Left lung (tissue), 10 donors: ENCODE data around the gene ACE. TPM values are rescaled to one million over a fixed set of nuclear protein-coding genes. Genes with fewer than 3 reads are reported as not detected.

ENCODE experiments used
- ATAC-seq: fragments of 200-7000 bp; cut with Tn5 transposase; one replicate; pipeline ENCODE4 v1.9.1; 2020; ENCODE audit warnings: moderate library complexity
- DNase-seq, 4 donors: peaks; one replicate each; pipeline ENCODE4 v3.0.0-alpha.2; 2013 to 2020
- H3K27ac ChIP-seq, 2 donors: fragments of 200-600 bp; sonication (generic) in 1 of 2; one replicate each; pipeline versions ENCODE4 v1.5.0 to v1.8.0; 2020 to 2021
- H3K27me3 ChIP-seq, 2 donors: fragments of 200-600 bp; sonication (generic) in 1 of 2; one replicate each; pipeline versions ENCODE4 v1.5.0 to v1.8.0; 2020 to 2021
- H3K36me3 ChIP-seq, 2 donors: fragments of 200-600 bp; sonication (generic) in 1 of 2; one replicate each; pipeline versions ENCODE4 v1.5.0 to v1.8.0; 2020 to 2021
- H3K4me1 ChIP-seq, 2 donors: fragments of 200-600 bp; one replicate each; pipeline ENCODE4 v1.8.0; 2021
- H3K4me3 ChIP-seq, 2 donors: fragments of 200-600 bp; sonication (generic) in 1 of 2; one replicate each; pipeline versions ENCODE4 v1.5.0 to v1.8.0; 2020 to 2021; ENCODE audit warnings: mild to moderate bottlenecking in 1 of 2
- H3K9me3 ChIP-seq, 2 donors: fragments of 200-600 bp; sonication (generic) in 1 of 2; one replicate each; pipeline versions ENCODE4 v1.5.0 to v1.8.0; 2020 to 2021
- CTCF ChIP-seq, 2 donors: fragments of 200-600 bp; sonication (generic) in 1 of 2; IDR thresholded peaks; one replicate each; pipeline versions ENCODE4 v1.5.0 to v1.8.0; 2021; ENCODE audit warnings: antibody characterized with exemption in 2 of 2
- intact Hi-C, 2 donors: fragments of 100-400 bp; cut with DNase I; formaldehyde crosslinking; loops; one replicate each; pipeline versions ENCODE4 v1.11.2 to v1.14.2; 2022
- polyA plus RNA-seq, 6 donors: library from polyadenylated mRNA; unstranded; fragments of 120-200 nt; gene quantifications; one replicate each; pipeline ENCODE4 v1.2.1, GENCODE V29; 2013; ENCODE audit not compliant: insufficient read length in 6 of 6
- total RNA-seq, 2 donors: library from RNA; stranded (reverse); fragmentation: NEBNext Ultra II Directional; extraction: Animal tissue kit (Norgen Biotek cat#: 25700); gene quantifications; one replicate each; pipeline ENCODE4 v1.2.1, GENCODE V29; 2021
- donor health status: DM: no; HTN: yes; CAD: no.
- donor health status: DM: no; HTN: no; CAD: no.

Gene ACE
- total and polyA plus RNA-seq, 8 donors, result 39.9 to 72.0 (median 55.3) TPM

- no peaks in the 10 kb centered on the region for H3K9me3 ChIP-seq
- no peak overlapping the region for H3K4me3 ChIP-seq
- ATAC-seq (no peak), DNase-seq (peak in 1 of 4 donors; percentile 43)
- no peak for TF ChIP-seq CTCF (IDR thresholded peaks at IDR 0.05)
- peaks cover 7 to 17% of the 10 kb centered on the region in 2 donors for H3K4me1 ChIP-seq
- intact Hi-C loops, result no loop called here
- H3K27ac ChIP-seq, result no peak overlapping the region
- H3K27me3 ChIP-seq, result no peaks in the 10 kb centered on the region
- no peaks in the 10 kb centered on the region for H3K36me3 ChIP-seq
Observed at GRCh38 chr17:63546308-63547082, 69.6 kb downstream of the ACE start.

DNA sequence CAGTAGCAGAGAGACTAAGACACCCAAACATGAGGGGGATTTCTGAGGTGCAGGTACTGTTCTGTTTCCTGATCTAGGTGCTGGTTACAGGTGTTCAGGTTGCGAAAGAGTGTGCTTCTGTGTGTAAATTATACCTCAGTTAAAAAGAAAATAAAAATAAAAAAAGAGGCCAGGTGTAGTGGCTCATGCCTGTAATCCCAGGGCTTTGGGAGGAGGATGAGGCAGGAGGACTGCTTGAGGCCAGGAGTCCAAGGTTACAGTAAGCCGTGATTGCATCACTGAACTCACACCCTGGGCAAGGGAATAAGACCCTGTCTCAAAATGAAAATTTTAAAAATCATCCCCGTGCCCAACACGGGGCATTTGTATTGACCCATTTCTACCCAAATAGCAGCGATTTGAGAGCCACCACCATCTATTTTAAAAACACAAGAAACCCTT is 70.2 kb downstream of the ACE start:
- TF ChIP-seq CTCF (IDR thresholded peaks at IDR 0.05), result no peak
- no peaks in the 10 kb centered on the region for H3K36me3 ChIP-seq
- no peaks in the 10 kb centered on the region for H3K9me3 ChIP-seq
- H3K4me1 ChIP-seq, result peaks cover 9 to 23% of the 10 kb centered on the region in 2 donors
- intact Hi-C loops, result no loop called here
- H3K27me3 ChIP-seq, result no peaks in the 10 kb centered on the region
- ATAC-seq (no peak), DNase-seq (no peak)
- no peak overlapping the region for H3K4me3 ChIP-seq
- no peak overlapping the region for H3K27ac ChIP-seq

Other genes starting within 250 kb of the ACE start
- 10 to 100 TPM; 70.7 to 76.4 TPM for gene CYB561, start 30.8 kb upstream of the ACE start, total RNA-seq
- 10 to 100 TPM; 25.9 to 43.8 (median 28.6) TPM for gene CYB561, start 30.8 kb upstream of the ACE start, polyA plus RNA-seq
- gene KCNH6, start 46.3 kb downstream of the ACE start, total RNA-seq, result under 1 TPM; 0.41 to 0.71 TPM
- gene KCNH6, start 46.3 kb downstream of the ACE start, polyA plus RNA-seq, result 1 to 10 TPM in 3 of 6 donors, under 1 TPM in 3; 0.55 to 1.5 (median 1.1) TPM
- 10 to 100 TPM; 83.7 to 86.0 TPM for gene DCAF7, start 73.4 kb downstream of the ACE start, total RNA-seq
- 100 to 1,000 TPM in 4 of 6 donors, 10 to 100 TPM in 2; 94.7 to 106 (median 102) TPM for gene DCAF7, start 73.4 kb downstream of the ACE start, polyA plus RNA-seq
- gene TACO1, start 123.8 kb downstream of the ACE start, total RNA-seq, result 10 to 100 TPM; 18.2 to 18.5 TPM
- 10 to 100 TPM; 15.1 to 20.2 (median 17.8) TPM for gene TACO1, start 123.8 kb downstream of the ACE start, polyA plus RNA-seq
- gene MAP3K3, start 145.4 kb downstream of the ACE start, total RNA-seq, result 10 to 100 TPM; 44.2 to 58.3 TPM
- 10 to 100 TPM; 41.3 to 44.6 (median 42.8) TPM for gene MAP3K3, start 145.4 kb downstream of the ACE start, polyA plus RNA-seq
- 10 to 100 TPM; 19.1 to 30.7 TPM for gene LIMD2, start 223.1 kb downstream of the ACE start, total RNA-seq
- gene LIMD2, start 223.1 kb downstream of the ACE start, polyA plus RNA-seq, result 10 to 100 TPM; 29.9 to 44.9 (median 36.8) TPM